Neuronal stem cell (in vitro differentiated cells): ENCODE measurements around the gene PHLDB3.

Experiments used
- DNase-seq: peaks from one replicate; pipeline ENCODE4 v3.0.0-alpha.2; 2013; ENCODE audit warnings: low spot score
- H2AFZ ChIP-seq: one replicate; pipeline ENCODE4 v1.6.1; 2013; ENCODE audit warnings: mild to moderate bottlenecking, low read length, inconsistent platforms
- H2AK5ac ChIP-seq: 2 replicates; pipeline ENCODE4 v1.6.1; 2013; ENCODE audit warnings: low read depth, mild to moderate bottlenecking, inconsistent platforms, low read length, moderate library complexity, mixed read lengths
- H2BK120ac ChIP-seq: 2 replicates; pipeline ENCODE4 v1.6.1; 2013; ENCODE audit warnings: low read depth, mild to moderate bottlenecking, inconsistent platforms, low read length, moderate library complexity, mixed read lengths
- H2BK12ac ChIP-seq: one replicate; pipeline ENCODE4 v1.6.1; 2013; ENCODE audit warnings: low read length, inconsistent platforms
- H2BK15ac ChIP-seq: 2 replicates; pipeline ENCODE4 v1.6.1; 2013; ENCODE audit warnings: mild to moderate bottlenecking, low read length, inconsistent platforms, mixed read lengths
- H2BK5ac ChIP-seq: one replicate; pipeline ENCODE4 v1.6.1; 2013; ENCODE audit warnings: inconsistent platforms, mild to moderate bottlenecking, low read length, moderate library complexity
- H3K14ac ChIP-seq: one replicate; pipeline ENCODE4 v1.6.1; 2013; ENCODE audit warnings: low read length, inconsistent platforms
- H3K18ac ChIP-seq: 2 replicates; pipeline ENCODE4 v1.6.1; 2013; ENCODE audit warnings: low read length, inconsistent platforms
- H3K23ac ChIP-seq: 2 replicates; pipeline ENCODE4 v1.6.1; 2013; ENCODE audit warnings: low read depth, mild to moderate bottlenecking, mixed read lengths, low read length, inconsistent platforms; ENCODE audit not compliant: poor library complexity
- H3K27ac ChIP-seq: replicated peaks from 3 replicates; pipeline ENCODE4 v1.5.1; 2013; ENCODE audit warnings: low read length, inconsistent platforms
- H3K27me3 ChIP-seq, 3 experiments: 2 replicates each; pipeline ENCODE4 v1.6.1; 2013; ENCODE audit warnings: low read length in 3 of 3, mild to moderate bottlenecking in 2 of 3, inconsistent platforms in 1 of 3, low read depth in 1 of 3, mixed read lengths in 1 of 3, moderate library complexity in 1 of 3; ENCODE audit not compliant: control insufficient read depth in 3 of 3, insufficient read depth in 3 of 3
- H3K36me3 ChIP-seq, 2 donors: replicated peaks in 1 of 2; 2 replicates each; pipeline ENCODE4 v1.6.1; 2013; ENCODE audit warnings: low read length in 2 of 2; ENCODE audit not compliant: control insufficient read depth in 2 of 2, insufficient read depth in 2 of 2
- H3K4ac ChIP-seq: 2 replicates; pipeline ENCODE4 v1.6.1; 2013; ENCODE audit warnings: inconsistent platforms, mild to moderate bottlenecking, low read length, moderate library complexity
- H3K4me1 ChIP-seq, 2 donors: 1 replicate in 1 of 2; 2 replicates in 1 of 2; pipeline ENCODE4 v1.6.1; 2013; ENCODE audit warnings: low read length in 2 of 2, low read depth in 1 of 2; ENCODE audit not compliant: control insufficient read depth in 2 of 2, insufficient read depth in 1 of 2
- H3K4me2 ChIP-seq: one replicate; pipeline ENCODE4 v1.6.1; 2013; ENCODE audit warnings: mild to moderate bottlenecking, low read length, inconsistent platforms; ENCODE audit not compliant: insufficient read depth, poor library complexity, severe bottlenecking
- H3K4me3 ChIP-seq, 2 donors: 2 replicates each; pipeline ENCODE4 v1.5.1; 2013; ENCODE audit warnings: low read length in 2 of 2, mild to moderate bottlenecking in 2 of 2, inconsistent platforms in 1 of 2, moderate library complexity in 1 of 2
- H3K79me1 ChIP-seq: one replicate; pipeline ENCODE4 v1.6.1; 2013; ENCODE audit warnings: low read depth, mild to moderate bottlenecking, inconsistent platforms, low read length, moderate library complexity
- H3K9ac ChIP-seq: one replicate; pipeline ENCODE4 v1.6.1; 2013; ENCODE audit warnings: mild to moderate bottlenecking, low read depth, low read length, inconsistent platforms; ENCODE audit not compliant: poor library complexity
- H3K9me3 ChIP-seq, 2 donors: replicated peaks in 1 of 2; 2 replicates each; pipeline versions ENCODE3 to v1.6.1; 2013; ENCODE audit warnings: low read length in 2 of 2, mild to moderate bottlenecking in 2 of 2, inconsistent platforms in 1 of 2, low read depth in 1 of 2, mixed read lengths in 1 of 2, moderate library complexity in 1 of 2; ENCODE audit not compliant: control insufficient read depth in 2 of 2, insufficient read depth in 1 of 2
- H4K8ac ChIP-seq: one replicate; pipeline ENCODE4 v1.6.1; 2013; ENCODE audit warnings: low read depth, mild to moderate bottlenecking, inconsistent platforms, low read length, moderate library complexity
- H4K91ac ChIP-seq: one replicate; pipeline ENCODE4 v1.6.1; 2013; ENCODE audit warnings: low read length, low read depth, mild to moderate bottlenecking, inconsistent platforms; ENCODE audit not compliant: poor library complexity
- WGBS, 2 donors: extraction: QIAGEN DNeasy Blood & Tissue Kit; methylation state at CpG; one replicate each; pipeline ENCODE4 v1.1.7; 2013; ENCODE audit warnings: missing lambda C conversion rate in 2 of 2, mixed read lengths in 1 of 2; ENCODE audit not compliant: insufficient read length in 2 of 2, insufficient replicate concordance in 1 of 2; ENCODE audit errors: extremely low coverage in 2 of 2; 5-methylcytosine and 5-hydroxymethylcytosine counted together

The PHLDB3 gene

GRCh38 chr19:43527860-43528622 lies 23.5 kb upstream of the PHLDB3 start:
- Histone ChIP-seq H3K9ac (no peak overlapping the region), H2AK5ac (peak overlapping the region; percentile 75), H3K9me3 (no peaks in the 10 kb centered on the region), H3K4me3 (no peak overlapping the region), H3K23ac (no peak overlapping the region), H2BK15ac (no peak overlapping the region), H2BK12ac (no peak overlapping the region), H3K4me2 (no peak overlapping the region), H3K27me3 (peaks cover 0 to 11% (median 4%) of the 10 kb centered on the region in 3 experiments), H3K14ac (no peak overlapping the region), H3K27ac (no peak overlapping the region), H4K8ac (no peak overlapping the region), H4K91ac (no peak overlapping the region), H2BK5ac (no peak overlapping the region), H3K4ac (no peak overlapping the region), H2AFZ (peak overlapping the region; percentile 30), H2BK120ac (no peak overlapping the region), H3K36me3 (no peaks in the 10 kb centered on the region), H3K79me1 (peaks cover 2% of the 10 kb centered on the region), H3K18ac (no peak overlapping the region), H3K4me1 (peaks cover 11 to 21% of the 10 kb centered on the region in 2 donors)
- DNase-seq: no peak
- no CpG with 5 or more reads among the region's 13 CpGs for WGBS, 2 donors

- Histone ChIP-seq H3K27ac (no peak within 1 kb of the TSS), H3K4me2 (peak within 1 kb of the TSS; percentile 97), H2BK5ac (peak within 1 kb of the TSS; percentile 24), H3K36me3 (no peaks in the 10 kb centered on the region), H3K9ac (peak within 1 kb of the TSS; percentile 86), H3K23ac (no peak within 1 kb of the TSS), H2AK5ac (peak within 1 kb of the TSS; percentile 10), H2BK120ac (no peak within 1 kb of the TSS), H4K8ac (peak within 1 kb of the TSS; percentile 76), H3K27me3 (peaks cover 0 to 11% (median 4%) of the 10 kb centered on the region in 3 experiments), H2BK15ac (peak within 1 kb of the TSS; percentile 64), H3K79me1 (peaks cover 2% of the 10 kb centered on the region), H3K4me1 (peaks cover 7 to 16% of the 10 kb centered on the region in 2 donors), H3K4ac (no peak within 1 kb of the TSS), H2AFZ (peak within 1 kb of the TSS; percentile 97), H2BK12ac (no peak within 1 kb of the TSS), H3K9me3 (no peaks in the 10 kb centered on the region), H3K14ac (peak within 1 kb of the TSS; percentile 82), H3K18ac (peak within 1 kb of the TSS; percentile 85), H3K4me3 (peak within 1 kb of the TSS; percentile 61 to 92), H4K91ac (no peak within 1 kb of the TSS)
- WGBS, 2 donors: no CpG with 5 or more reads among the region's 54 CpGs
- DNase-seq: peak; percentile 65
Measured at GRCh38 chr19:43526884-43527859, 22.6 kb upstream of the PHLDB3 start, which contains the start of gene ETHE1. ETHE1 (minus strand) TSS chr19:43527201; CDS start chr19:43527177, 24 bp downstream.

- Histone ChIP-seq H3K9me3 (no peaks in the 10 kb centered on the region), H2BK12ac (no peak overlapping the region), H3K4ac (no peak overlapping the region), H3K36me3 (no peaks in the 10 kb centered on the region), H3K23ac (no peak overlapping the region), H4K91ac (no peak overlapping the region), H3K4me3 (peak overlapping the region; percentile 61 to 92), H3K79me1 (peaks cover 2% of the 10 kb centered on the region), H2AK5ac (peak overlapping the region; percentile 10), H2BK5ac (peak overlapping the region; percentile 24), H3K27ac (no peak overlapping the region), H3K18ac (peak overlapping the region; percentile 59), H2BK120ac (no peak overlapping the region), H2BK15ac (peak overlapping the region; percentile 64), H3K4me1 (peaks cover 7 to 15% of the 10 kb centered on the region in 2 donors), H3K4me2 (peak overlapping the region; percentile 97), H3K9ac (peak overlapping the region; percentile 86), H3K27me3 (peaks cover 0 to 11% (median 4%) of the 10 kb centered on the region in 3 experiments), H4K8ac (peak overlapping the region; percentile 76), H3K14ac (peak overlapping the region; percentile 59), H2AFZ (peak overlapping the region; percentile 97)
- DNase-seq: no peak
- no CpG with 5 or more reads among the region's 26 CpGs for WGBS, 2 donors
Measured at GRCh38 chr19:43525836-43526771, 21.6 kb upstream of the PHLDB3 start.
